ENCODE results near the gene SNCG.
"Not testable (repeated sequence)": the region's sequence is repeated elsewhere in the genome, so short reads cannot be mapped to it uniquely, and the experiment has no call there.

The SNCG gene

DNA sequence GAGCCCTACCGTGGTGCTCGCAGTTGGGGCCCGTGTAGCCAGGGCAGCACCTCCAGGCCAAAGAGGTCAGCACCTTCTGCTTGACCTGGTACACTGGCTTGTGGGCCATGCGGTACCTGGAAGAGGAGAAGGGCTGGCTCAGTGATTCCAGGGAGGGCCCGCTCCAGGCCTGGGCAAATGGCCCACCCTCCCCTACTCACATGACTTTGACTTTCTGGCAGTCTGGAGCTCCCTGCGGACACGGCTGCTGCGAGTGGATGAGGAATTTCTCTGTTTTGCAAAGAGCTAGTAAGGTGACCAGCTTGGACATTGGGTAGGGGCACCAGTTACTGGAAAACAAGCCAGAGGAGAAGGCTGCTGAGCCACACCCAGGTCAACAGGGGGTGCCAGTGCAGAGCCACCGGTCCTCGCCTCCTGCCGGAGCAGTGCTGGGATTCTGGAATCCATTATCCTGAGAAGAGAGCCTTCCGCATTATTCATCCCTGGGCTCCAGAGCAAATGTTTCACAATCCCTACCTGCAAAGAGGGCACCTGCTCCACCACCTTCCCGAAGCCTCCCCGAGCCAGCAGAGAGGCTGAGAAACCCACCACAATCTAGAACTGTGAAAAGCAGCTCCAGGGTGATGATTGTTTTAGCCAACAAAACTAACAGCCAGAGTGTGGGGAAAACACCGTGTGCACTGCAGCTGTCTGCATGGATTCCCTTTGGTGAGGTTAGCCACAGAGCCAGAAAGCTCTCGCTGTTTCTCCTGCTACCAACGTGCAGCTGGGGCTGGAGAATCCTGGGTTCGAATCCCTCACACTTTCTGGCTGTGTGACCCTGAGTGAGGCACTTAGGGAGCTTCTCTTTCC, 12.8 kb upstream of the SNCG start:
- Histone ChIP-seq H3K27ac (peak overlapping the region; percentile 8 to 61), H3K4me3 (peak overlapping the region; percentile 35)
- DNase-seq (ENCODE audit: low spot score) = peak; percentile 77
- TF ChIP-seq, protein P1, sequence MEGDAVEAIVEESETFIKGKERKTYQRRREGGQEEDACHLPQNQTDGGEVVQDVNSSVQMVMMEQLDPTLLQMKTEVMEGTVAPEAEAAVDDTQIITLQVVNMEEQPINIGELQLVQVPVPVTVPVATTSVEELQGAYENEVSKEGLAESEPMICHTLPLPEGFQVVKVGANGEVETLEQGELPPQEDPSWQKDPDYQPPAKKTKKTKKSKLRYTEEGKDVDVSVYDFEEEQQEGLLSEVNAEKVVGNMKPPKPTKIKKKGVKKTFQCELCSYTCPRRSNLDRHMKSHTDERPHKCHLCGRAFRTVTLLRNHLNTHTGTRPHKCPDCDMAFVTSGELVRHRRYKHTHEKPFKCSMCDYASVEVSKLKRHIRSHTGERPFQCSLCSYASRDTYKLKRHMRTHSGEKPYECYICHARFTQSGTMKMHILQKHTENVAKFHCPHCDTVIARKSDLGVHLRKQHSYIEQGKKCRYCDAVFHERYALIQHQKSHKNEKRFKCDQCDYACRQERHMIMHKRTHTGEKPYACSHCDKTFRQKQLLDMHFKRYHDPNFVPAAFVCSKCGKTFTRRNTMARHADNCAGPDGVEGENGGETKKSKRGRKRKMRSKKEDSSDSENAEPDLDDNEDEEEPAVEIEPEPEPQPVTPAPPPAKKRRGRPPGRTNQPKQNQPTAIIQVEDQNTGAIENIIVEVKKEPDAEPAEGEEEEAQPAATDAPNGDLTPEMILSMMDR (IDR thresholded peaks at IDR 0.05) = no peak

DNA sequence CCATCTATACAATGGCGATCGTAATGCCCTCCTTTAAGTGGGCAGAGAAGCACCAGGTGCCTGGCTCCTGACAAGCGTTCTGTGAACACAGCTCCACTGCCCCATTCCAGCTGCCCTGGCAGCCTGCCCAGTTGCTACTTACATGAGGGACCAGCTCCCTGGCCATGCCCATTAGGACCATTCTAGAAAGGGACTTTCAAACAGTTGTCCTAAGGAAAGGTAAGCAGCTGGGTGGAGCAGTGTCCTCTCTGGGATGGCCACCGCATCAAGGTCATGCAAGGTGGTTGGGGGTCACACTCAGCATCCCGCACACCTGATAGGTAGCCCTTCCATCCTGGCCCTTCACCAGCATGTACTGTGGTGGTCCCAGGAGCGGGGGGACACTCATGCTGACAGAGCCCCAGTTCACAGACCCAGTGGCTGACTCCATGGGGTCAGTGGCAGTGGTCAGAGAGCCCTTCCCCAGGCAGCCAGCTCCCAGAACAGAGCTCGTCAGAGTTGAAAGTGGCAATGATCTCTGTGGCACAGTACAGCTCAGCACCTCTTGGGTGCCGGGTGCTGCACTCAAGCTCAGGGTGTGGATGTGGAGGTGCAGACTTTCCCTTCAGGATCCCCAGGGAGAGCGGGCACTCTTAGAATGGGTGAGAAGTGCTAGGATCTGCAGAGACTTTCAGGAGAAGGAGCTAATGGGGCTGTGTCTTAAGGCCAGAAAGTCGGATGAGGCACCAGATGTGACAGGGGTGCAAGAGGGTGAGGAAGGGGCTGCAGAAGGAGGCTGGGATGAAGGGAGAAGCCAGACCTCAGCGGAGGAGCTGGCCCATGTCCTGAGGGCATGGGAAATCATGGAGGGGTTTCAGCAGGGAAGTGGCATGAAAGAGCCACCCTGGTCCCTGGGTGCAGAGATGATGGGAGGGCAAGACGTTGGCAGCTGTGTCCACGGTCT, 11.9 kb upstream of the SNCG start:
- peak overlapping the region; percentile 35 for H3K4me3 ChIP-seq
- TF ChIP-seq, protein P1 (IDR thresholded peaks at IDR 0.05) = no peak
- DNase-seq (ENCODE audit: low spot score) = peak; percentile 72
- peak overlapping the region; percentile 8 to 61 for H3K27ac ChIP-seq

DNA sequence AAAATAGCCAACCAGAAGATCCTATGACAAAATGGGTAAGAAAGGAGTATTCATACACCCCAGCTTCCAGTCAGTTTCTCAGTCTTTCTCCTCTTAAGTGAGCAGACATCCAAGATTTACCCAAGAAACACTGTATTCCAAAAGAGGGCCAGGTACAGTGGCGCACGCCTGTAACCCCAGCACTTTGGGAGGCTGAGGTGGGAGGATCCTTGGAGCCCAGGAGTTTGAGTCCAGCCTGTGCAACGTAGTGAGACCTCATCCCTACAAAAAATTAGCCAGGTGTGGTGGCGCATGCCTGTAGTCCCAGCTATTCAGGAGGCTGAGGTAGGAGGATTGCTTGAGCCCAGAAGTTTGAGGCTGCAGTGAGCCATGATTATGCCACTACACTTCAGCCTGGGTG, 10.6 kb upstream of the SNCG start:
- DNase-seq (ENCODE audit: low spot score); H3K27ac ChIP-seq; H3K4me3 ChIP-seq: not testable (repeated sequence)

- Histone ChIP-seq H3K27ac (no peak overlapping the region), H3K4me3 (no peak overlapping the region)
- DNase-seq (ENCODE audit: low spot score) = peak; percentile 11
- TF ChIP-seq, protein P1 (IDR thresholded peaks at IDR 0.05) = no peak
These were observed 8.1 kb upstream of the SNCG start for GRCh38 chr10:86950349-86950748.

GRCh38 chr10:86951184-86951761, 7.1 kb upstream of the SNCG start:
- TF ChIP-seq, protein P1 (IDR thresholded peaks at IDR 0.05) = no peak
- peak overlapping the region in 1 of 2 donors; percentile 94 for H3K27ac ChIP-seq
- peak; percentile 19 for DNase-seq (ENCODE audit: low spot score)
- H3K4me3 ChIP-seq = no peak overlapping the region

- peak overlapping the region; percentile 40 to 94 for H3K27ac ChIP-seq
- DNase-seq (ENCODE audit: low spot score) = peak; percentile 53
- TF ChIP-seq, protein P1 (IDR thresholded peaks at IDR 0.05) = no peak
- H3K4me3 ChIP-seq = no peak overlapping the region
These were observed 6.3 kb upstream of the SNCG start for GRCh38 chr10:86952106-86952505.

GRCh38 chr10:86952697-86953096, 5.7 kb upstream of the SNCG start:
- H3K4me3 ChIP-seq = not testable (repeated sequence)

More at GRCh38 chr10:86952697-86953096, 5.7 kb upstream of the SNCG start:
- peak overlapping the region in 1 of 2 donors; percentile 94 for H3K27ac ChIP-seq
- not testable (repeated sequence) for DNase-seq (ENCODE audit: low spot score)

Data from coronary artery (tissue), 2 donors.